Smooth muscle cell (in vitro differentiated cells): ENCODE data around the gene RNLS. TPM values are rescaled to one million over a fixed set of nuclear protein-coding genes. Genes with fewer than 3 reads are reported as not detected.

ENCODE experiments used
- DNase-seq: peaks from one replicate; lab custom pipeline; 2025; ENCODE audit not compliant: unreplicated experiment; lab: John Stamatoyannopoulos, UW
- H2AFZ ChIP-seq: fragments of 200-600 bp; sonication (generic); 2 replicates; pipeline ENCODE4 v1.6.0; 2016; ENCODE audit warnings: antibody characterized with exemption, low read depth, mild to moderate bottlenecking
- H3F3A ChIP-seq: fragments of 200-600 bp; sonication (generic); 2 replicates; pipeline ENCODE4 v1.6.0; 2017; ENCODE audit warnings: antibody characterized with exemption, low read depth
- H3K27ac ChIP-seq: fragments of 200-600 bp; sonication (generic); 2 replicates; pipeline ENCODE4 v1.5.1; 2016; ENCODE audit warnings: low read depth, mild to moderate bottlenecking
- H3K27me3 ChIP-seq: fragments of 200-600 bp; sonication (generic); 2 replicates; pipeline ENCODE4 v1.6.1; 2016; ENCODE audit warnings: low read depth, mild to moderate bottlenecking
- H3K36me3 ChIP-seq: fragments of 200-600 bp; sonication (generic); 2 replicates; pipeline ENCODE4 v1.5.1; 2016; ENCODE audit warnings: low read depth
- H3K4me1 ChIP-seq: fragments of 200-600 bp; sonication (generic); 2 replicates; pipeline ENCODE4 v1.5.1; 2016; ENCODE audit warnings: low read depth
- H3K4me2 ChIP-seq: fragments of 200-600 bp; sonication (generic); 2 replicates; pipeline ENCODE4 v1.6.0; 2016; ENCODE audit warnings: mild to moderate bottlenecking
- H3K4me3 ChIP-seq: fragments of 200-600 bp; sonication (generic); 2 replicates; pipeline ENCODE4 v1.5.1; 2016; ENCODE audit warnings: mild to moderate bottlenecking
- H3K79me2 ChIP-seq: fragments of 200-600 bp; sonication (generic); 2 replicates; pipeline ENCODE4 v1.6.0; 2016; ENCODE audit warnings: low read depth, mild to moderate bottlenecking
- H3K9ac ChIP-seq: fragments of 200-600 bp; sonication (generic); 2 replicates; pipeline ENCODE4 v1.6.0; 2016; ENCODE audit warnings: low read depth
- H3K9me3 ChIP-seq: fragments of 200-600 bp; sonication (generic); replicated peaks from 2 replicates; pipeline ENCODE4 v1.5.1; 2016; ENCODE audit warnings: low read depth
- H4K20me1 ChIP-seq: fragments of 200-600 bp; sonication (generic); 2 replicates; pipeline ENCODE4 v1.6.0; 2016; ENCODE audit warnings: low read depth
- WGBS: methylation state at CpG from one replicate; pipeline ENCODE4 v1.1.7; 2016; ENCODE audit warnings: low lambda C conversion rate; 5-methylcytosine and 5-hydroxymethylcytosine counted together
- polyA plus RNA-seq: library from polyadenylated mRNA; unstranded; fragments of >200 nt; fragmentation: Nextera tagmentation; extraction: Ambion mirVana; gene quantifications from 2 replicates; pipeline ENCODE4 v1.2.1, GENCODE V29; 2016
- total RNA-seq: library from RNA; depleted of rRNA; stranded (reverse); fragments of >200 nt; gene quantifications from 2 replicates; pipeline ENCODE4 v1.2.3, GENCODE V29; 2014
- TF ChIP-seq, protein P1 (sequence below): fragments of 200-600 bp; sonication (generic); IDR thresholded peaks from 2 replicates; pipeline ENCODE4 v1.5.1; 2017; ENCODE audit warnings: borderline replicate concordance, mild to moderate bottlenecking, antibody characterized with exemption; ENCODE audit not compliant: insufficient read depth, poor library complexity, severe bottlenecking

Gene RNLS
- total and polyA plus RNA-seq, 2 experiments from 2014 or later = 4.8 to 11.2 TPM

DNA sequence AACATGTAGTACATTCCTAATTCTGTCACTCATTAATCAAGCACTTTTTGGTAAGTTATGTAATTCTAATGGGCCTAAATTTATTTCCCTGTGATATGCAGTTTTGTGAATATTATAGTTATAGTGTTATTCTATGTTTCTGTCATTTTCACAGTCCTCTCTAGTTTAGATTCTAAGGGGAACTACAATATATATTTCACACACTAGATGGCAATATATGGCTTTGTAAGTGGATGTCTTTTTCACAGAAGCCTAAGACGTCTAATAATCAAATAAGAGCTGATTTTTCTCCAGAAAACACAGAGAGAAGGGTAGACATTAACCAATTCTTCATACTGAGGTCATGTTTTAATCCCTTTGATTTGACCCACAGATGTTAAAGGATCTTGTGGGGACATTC lies 18.0 kb downstream of the RNLS start:
- H3K27me3 ChIP-seq = peaks cover 8% of the 10 kb centered on the region
- no peaks in the 10 kb centered on the region for H3K79me2 ChIP-seq
- H3K4me1 ChIP-seq = no peaks in the 10 kb centered on the region
- H3K36me3 ChIP-seq = no peaks in the 10 kb centered on the region
- H2AFZ ChIP-seq = peak overlapping the region; percentile 56
- H4K20me1 ChIP-seq = no peaks in the 10 kb centered on the region
- 13% methylated on average over 1 of the region's 1 CpG for WGBS
- H3K4me2 ChIP-seq = no peak overlapping the region
- H3K9ac ChIP-seq = no peak overlapping the region
- TF ChIP-seq, protein P1, sequence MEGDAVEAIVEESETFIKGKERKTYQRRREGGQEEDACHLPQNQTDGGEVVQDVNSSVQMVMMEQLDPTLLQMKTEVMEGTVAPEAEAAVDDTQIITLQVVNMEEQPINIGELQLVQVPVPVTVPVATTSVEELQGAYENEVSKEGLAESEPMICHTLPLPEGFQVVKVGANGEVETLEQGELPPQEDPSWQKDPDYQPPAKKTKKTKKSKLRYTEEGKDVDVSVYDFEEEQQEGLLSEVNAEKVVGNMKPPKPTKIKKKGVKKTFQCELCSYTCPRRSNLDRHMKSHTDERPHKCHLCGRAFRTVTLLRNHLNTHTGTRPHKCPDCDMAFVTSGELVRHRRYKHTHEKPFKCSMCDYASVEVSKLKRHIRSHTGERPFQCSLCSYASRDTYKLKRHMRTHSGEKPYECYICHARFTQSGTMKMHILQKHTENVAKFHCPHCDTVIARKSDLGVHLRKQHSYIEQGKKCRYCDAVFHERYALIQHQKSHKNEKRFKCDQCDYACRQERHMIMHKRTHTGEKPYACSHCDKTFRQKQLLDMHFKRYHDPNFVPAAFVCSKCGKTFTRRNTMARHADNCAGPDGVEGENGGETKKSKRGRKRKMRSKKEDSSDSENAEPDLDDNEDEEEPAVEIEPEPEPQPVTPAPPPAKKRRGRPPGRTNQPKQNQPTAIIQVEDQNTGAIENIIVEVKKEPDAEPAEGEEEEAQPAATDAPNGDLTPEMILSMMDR = peak; percentile 50
- no peak overlapping the region for H3K4me3 ChIP-seq
- H3K27ac ChIP-seq = no peak overlapping the region
- no peaks in the 10 kb centered on the region for H3F3A ChIP-seq
- DNase-seq = no peak
- H3K9me3 ChIP-seq = no peaks in the 10 kb centered on the region

- Histone ChIP-seq H3K9ac (no peak overlapping the region), H4K20me1 (no peaks in the 10 kb centered on the region), H3K36me3 (no peaks in the 10 kb centered on the region), H3K79me2 (no peaks in the 10 kb centered on the region), H3K4me3 (no peak overlapping the region), H3K27ac (no peak overlapping the region), H3K9me3 (no peaks in the 10 kb centered on the region), H3K4me1 (no peaks in the 10 kb centered on the region), H3K27me3 (peaks cover 6% of the 10 kb centered on the region), H3F3A (no peaks in the 10 kb centered on the region), H3K4me2 (no peak overlapping the region), H2AFZ (no peak overlapping the region)
- 86% methylated on average over 1 of the region's 1 CpG for WGBS
- TF ChIP-seq, protein P1 = no peak
- no peak for DNase-seq
These were observed 21.0 kb downstream of the RNLS start for GRCh38 chr10:88562152-88562551.

GRCh38 chr10:88557658-88558057 lies 25.5 kb downstream of the RNLS start:
- Histone ChIP-seq H3K36me3 (no peaks in the 10 kb centered on the region), H3F3A (no peaks in the 10 kb centered on the region), H3K4me1 (no peaks in the 10 kb centered on the region), H3K9me3 (no peaks in the 10 kb centered on the region), H3K4me3 (no peak overlapping the region), H2AFZ (no peak overlapping the region), H3K4me2 (no peak overlapping the region), H4K20me1 (no peaks in the 10 kb centered on the region), H3K79me2 (no peaks in the 10 kb centered on the region), H3K27me3 (no peaks in the 10 kb centered on the region), H3K9ac (no peak overlapping the region), H3K27ac (no peak overlapping the region)
- TF ChIP-seq, protein P1 = no peak
- no peak for DNase-seq
- 89% methylated on average over 2 of the region's 2 CpGs for WGBS

- no peak for DNase-seq
- 100% methylated on average over 1 of the region's 1 CpG for WGBS
- Histone ChIP-seq H2AFZ (no peak overlapping the region), H3F3A (no peaks in the 10 kb centered on the region), H3K36me3 (no peaks in the 10 kb centered on the region), H3K4me1 (no peaks in the 10 kb centered on the region), H4K20me1 (no peaks in the 10 kb centered on the region), H3K9ac (no peak overlapping the region), H3K79me2 (no peaks in the 10 kb centered on the region), H3K27me3 (no peaks in the 10 kb centered on the region), H3K27ac (no peak overlapping the region), H3K9me3 (no peaks in the 10 kb centered on the region), H3K4me3 (no peak overlapping the region), H3K4me2 (no peak overlapping the region)
- TF ChIP-seq, protein P1 = no peak
These were observed 25.9 kb downstream of the RNLS start for GRCh38 chr10:88557256-88557655.
